Nephron progenitor cell (in vitro differentiated cells): ENCODE measurements around the gene CCDC102A.

Experiments
- DNase-seq: peaks from one replicate; pipeline ENCODE4 v3.0.0; 2021
- H3K27ac Mint-ChIP-seq: 2 replicates; pipeline ENCODE4 v1.8.0; 2021; ENCODE audit warnings: mild to moderate bottlenecking, moderate library complexity, mixed read lengths
- H3K27me3 Mint-ChIP-seq: 2 replicates; pipeline ENCODE4 v1.8.0; 2021; ENCODE audit warnings: mild to moderate bottlenecking, low read depth, mixed read lengths; ENCODE audit not compliant: poor library complexity
- H3K36me3 Mint-ChIP-seq: 2 replicates; pipeline ENCODE4 v1.8.0; 2021; ENCODE audit warnings: low read depth, mixed read lengths
- H3K4me1 Mint-ChIP-seq: 2 replicates; pipeline ENCODE4 v1.8.0; 2021; ENCODE audit warnings: mixed read lengths
- H3K4me3 Mint-ChIP-seq: 2 replicates; pipeline ENCODE4 v1.8.0; 2021; ENCODE audit warnings: mild to moderate bottlenecking, moderate library complexity, mixed read lengths
- H3K9me3 Mint-ChIP-seq: 2 replicates; pipeline ENCODE4 v1.8.0; 2021; ENCODE audit warnings: mild to moderate bottlenecking, moderate library complexity, mixed read lengths
- CTCF ChIP-seq: fragments of 200-600 bp; sonication (generic); IDR thresholded peaks from 2 replicates; pipeline ENCODE4 v1.5.0; 2021; ENCODE audit warnings: antibody characterized with exemption

Gene CCDC102A

GRCh38 chr16:57484515-57485005, 51.8 kb downstream of the CCDC102A start:
- H3K36me3 Mint-ChIP-seq, result no peaks in the 10 kb centered on the region
- peak overlapping the region; percentile 45 for H3K4me3 Mint-ChIP-seq
- peak overlapping the region; percentile 7 for H3K27ac Mint-ChIP-seq
- TF ChIP-seq CTCF, result no peak
- H3K9me3 Mint-ChIP-seq, result peaks cover 2% of the 10 kb centered on the region
- peaks cover 47% of the 10 kb centered on the region for H3K4me1 Mint-ChIP-seq
- H3K27me3 Mint-ChIP-seq, result peaks cover 2% of the 10 kb centered on the region
- DNase-seq, result no peak

- H3K9me3 Mint-ChIP-seq, result no peaks in the 10 kb centered on the region
- TF ChIP-seq CTCF, result no peak
- peaks cover 53% of the 10 kb centered on the region for H3K4me1 Mint-ChIP-seq
- H3K27ac Mint-ChIP-seq, result no peak overlapping the region
- no peak for DNase-seq
- H3K27me3 Mint-ChIP-seq, result peaks cover 2% of the 10 kb centered on the region
- no peaks in the 10 kb centered on the region for H3K36me3 Mint-ChIP-seq
- H3K4me3 Mint-ChIP-seq, result no peak overlapping the region
Observed at GRCh38 chr16:57483725-57484514, 52.5 kb downstream of the CCDC102A start.

- Mint-ChIP-seq H3K36me3 (no peaks in the 10 kb centered on the region), H3K27ac (no peak overlapping the region), H3K4me1 (peaks cover 62% of the 10 kb centered on the region), H3K4me3 (no peak overlapping the region), H3K27me3 (peaks cover 7% of the 10 kb centered on the region), H3K9me3 (no peaks in the 10 kb centered on the region)
- DNase-seq, result no peak
- no peak for TF ChIP-seq CTCF
Observed at GRCh38 chr16:57482845-57483545, 53.4 kb downstream of the CCDC102A start.

- Mint-ChIP-seq H3K36me3 (no peaks in the 10 kb centered on the region), H3K9me3 (no peaks in the 10 kb centered on the region), H3K27me3 (peaks cover 7% of the 10 kb centered on the region), H3K27ac (no peak overlapping the region), H3K4me1 (peaks cover 61% of the 10 kb centered on the region), H3K4me3 (no peak overlapping the region)
- DNase-seq, result no peak
- no peak for TF ChIP-seq CTCF
Observed at GRCh38 chr16:57481421-57481820, 55.0 kb downstream of the CCDC102A start.

- DNase-seq, result no peak
- Mint-ChIP-seq H3K4me3 (no peak overlapping the region), H3K36me3 (no peaks in the 10 kb centered on the region), H3K9me3 (no peaks in the 10 kb centered on the region), H3K27me3 (peaks cover 7% of the 10 kb centered on the region), H3K27ac (no peak overlapping the region), H3K4me1 (peaks cover 65% of the 10 kb centered on the region)
- TF ChIP-seq CTCF, result no peak
Observed at GRCh38 chr16:57480754-57481230, 55.6 kb downstream of the CCDC102A start.
